ENCODE data around the gene PNPLA7.
"Not testable (repeated sequence)": the region's sequence is repeated elsewhere in the genome, so short reads cannot be mapped to it uniquely, and the experiment has no call there.

PNPLA7 gene

DNA sequence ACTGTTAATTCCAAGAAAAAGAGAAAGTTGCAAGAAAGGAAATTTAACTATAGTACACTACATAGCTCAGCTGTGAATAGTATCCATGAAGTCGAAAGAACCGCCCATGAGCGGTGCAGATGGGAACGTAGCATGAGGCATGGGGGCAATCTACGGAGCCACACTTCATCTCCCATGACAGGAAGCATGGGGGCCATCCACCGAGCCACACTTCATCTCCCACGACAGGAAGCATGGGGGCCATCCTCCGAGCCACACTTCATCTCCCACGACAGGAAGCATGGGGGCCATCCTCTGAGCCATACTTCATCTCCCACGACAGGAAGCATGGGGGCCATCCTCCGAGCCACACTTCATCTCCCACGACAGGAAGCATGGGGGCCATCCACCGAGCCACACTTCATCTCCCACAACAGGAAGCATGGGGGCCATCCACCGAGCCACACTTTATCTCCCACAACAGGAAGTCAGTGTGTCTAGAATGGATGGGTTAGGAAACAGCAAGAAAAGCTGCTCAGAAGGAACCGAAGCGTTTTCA is 13.5 kb downstream of the PNPLA7 start:
- peak in 1 of 2 experiments; percentile 17 for DNase-seq

DNA sequence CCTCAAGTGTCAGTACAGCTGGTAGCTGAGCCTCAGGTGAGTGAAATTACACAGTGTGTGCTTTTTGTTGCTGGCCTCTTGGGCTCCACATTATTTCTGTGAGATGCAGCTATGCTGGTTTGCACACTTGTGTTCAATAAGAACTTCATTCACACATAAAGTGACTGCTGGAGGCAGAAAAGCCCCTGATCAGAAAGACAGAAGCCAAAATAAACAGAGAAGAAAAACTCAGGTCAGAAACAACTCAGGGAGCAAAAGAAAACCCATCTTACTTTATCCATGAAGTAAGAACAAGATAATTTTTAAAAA is 15.1 kb downstream of the PNPLA7 start:
- DNase-seq, result no peak

DNA sequence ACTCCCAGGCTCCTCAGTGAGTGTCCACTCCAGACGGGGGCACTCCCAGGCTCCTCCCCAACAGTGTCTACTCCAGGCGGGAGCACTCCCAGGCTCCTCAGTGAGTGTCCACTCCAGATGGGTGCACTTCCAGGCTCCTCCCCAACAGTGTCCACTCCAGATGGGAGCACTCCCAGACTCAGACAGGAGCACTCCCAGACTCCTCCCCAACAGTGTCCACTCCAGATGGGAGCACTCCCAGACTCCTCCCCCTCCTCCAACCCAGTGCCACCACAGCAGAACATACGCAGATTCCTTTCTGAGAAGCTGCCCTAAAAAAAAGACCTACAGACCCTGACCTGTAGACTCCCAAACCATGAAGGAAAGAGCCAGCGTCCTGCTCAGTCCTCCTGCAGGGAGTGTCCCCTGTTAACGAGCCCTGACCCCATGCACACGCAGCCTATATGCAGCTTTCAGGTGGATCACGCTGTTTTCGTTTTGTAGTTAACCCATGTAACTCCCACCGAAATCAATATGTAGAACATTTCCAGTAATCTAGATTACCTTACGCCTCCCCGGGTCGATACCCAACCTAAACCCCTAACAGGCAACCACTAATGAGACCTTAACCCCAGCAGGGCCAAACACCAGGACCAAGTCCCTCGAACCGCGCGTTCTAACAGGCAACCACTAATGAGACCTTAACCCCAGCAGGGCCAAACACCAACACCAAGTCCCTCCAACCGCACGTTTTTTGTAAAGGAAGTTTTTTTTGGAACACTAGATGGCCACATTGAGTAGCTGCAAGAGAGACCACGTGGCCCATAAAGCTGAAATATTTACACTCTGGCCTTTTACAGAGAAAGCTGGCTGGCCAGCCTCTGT is 15.7 kb downstream of the PNPLA7 start:
- peak; percentile 15 to 27 for DNase-seq

DNA sequence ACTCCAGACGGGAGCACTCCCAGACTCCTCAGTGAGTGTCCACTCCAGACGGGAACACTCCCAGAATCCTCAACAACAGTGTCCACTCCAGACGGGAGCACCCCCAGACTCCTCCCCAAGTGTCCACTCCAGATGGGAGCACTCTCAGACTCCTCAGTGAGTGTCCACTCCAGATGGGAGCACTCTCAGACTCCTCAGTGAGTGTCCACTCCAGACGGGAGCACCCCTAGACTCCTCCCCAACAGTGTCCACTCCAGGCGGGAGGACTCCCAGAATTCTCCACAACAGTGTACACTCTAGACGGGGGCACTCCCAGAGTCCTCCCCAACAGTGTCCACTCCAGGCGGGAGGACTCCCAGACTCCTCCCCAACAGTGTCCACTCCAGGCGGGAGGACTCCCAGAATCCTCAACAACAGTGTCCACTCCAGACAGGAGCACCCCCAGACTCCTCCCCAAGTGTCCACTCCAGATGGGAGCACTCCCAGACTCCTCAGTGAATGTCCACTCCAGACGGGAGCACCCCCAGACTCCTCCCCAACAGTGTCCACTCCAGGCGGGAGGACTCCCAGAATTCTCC is 17.2 kb downstream of the PNPLA7 start:
- not testable (repeated sequence) for DNase-seq

DNA sequence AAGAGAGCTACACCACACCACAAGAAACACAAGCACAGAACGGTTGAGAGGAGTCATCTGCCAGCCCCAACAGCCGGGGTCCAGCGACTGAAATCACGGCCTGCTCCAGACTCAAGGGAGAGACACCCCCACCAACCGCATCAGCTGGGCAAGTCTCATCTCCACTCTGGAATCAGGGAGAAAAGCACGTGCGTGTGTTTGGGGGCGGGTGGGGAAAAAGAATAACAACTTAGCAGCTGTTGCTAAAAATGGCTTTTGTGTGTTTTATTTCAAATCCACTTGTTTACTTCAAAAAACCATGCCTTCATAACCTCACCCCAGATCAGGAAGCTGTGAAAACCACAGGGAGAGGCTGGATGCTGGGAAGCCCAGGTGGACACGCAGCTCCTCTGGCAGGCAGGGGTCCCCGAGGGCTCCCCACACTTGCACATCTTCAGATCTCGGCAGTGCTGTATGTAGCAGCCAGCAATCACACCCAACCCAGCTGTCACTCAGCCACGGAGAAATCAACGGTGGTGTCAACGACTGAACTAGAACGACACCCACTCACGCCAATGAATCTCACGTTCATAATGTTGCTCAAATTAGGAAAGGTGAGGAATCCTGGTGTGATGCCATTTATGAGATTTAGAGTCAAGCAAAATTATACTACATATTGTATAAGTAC is 19.0 kb downstream of the PNPLA7 start:
- no peak for DNase-seq

DNA sequence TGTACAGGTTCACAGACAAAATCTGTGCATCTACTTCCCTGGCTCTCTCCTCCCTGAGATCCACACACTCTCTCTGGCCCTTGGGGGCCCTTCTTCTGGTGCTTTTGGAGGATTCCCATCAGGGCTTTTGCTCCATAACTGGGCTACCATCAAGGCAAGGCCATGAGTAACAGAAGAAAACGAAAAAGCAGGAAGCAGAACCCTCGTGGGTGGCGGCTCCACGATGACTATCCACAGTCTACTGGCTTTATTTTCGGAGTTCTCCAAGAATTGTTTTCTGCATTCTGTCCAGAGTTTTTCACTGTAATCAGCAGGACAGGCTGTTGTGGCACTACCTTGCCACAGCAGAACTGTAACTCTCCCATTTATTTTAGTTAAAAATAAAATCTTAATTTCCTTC is 19.9 kb downstream of the PNPLA7 start:
- DNase-seq, result no peak

DNA sequence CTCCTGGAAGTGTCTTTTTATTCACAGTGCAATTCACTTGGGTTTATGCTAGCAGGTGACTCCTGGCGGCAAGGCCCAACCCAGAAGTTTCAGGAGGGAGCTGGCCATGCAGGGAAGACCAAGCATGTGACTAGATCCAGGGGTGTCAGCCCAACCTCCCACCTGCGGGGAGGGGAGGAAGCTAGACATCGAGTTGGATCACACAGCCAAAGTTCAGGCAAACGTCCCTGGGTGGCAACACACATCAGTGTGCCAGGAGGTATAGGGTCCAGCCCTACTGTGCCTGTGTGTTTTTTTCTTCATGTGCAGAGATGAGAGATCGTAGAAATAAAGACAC is 25.3 kb downstream of the PNPLA7 start:
- no peak for DNase-seq

DNA sequence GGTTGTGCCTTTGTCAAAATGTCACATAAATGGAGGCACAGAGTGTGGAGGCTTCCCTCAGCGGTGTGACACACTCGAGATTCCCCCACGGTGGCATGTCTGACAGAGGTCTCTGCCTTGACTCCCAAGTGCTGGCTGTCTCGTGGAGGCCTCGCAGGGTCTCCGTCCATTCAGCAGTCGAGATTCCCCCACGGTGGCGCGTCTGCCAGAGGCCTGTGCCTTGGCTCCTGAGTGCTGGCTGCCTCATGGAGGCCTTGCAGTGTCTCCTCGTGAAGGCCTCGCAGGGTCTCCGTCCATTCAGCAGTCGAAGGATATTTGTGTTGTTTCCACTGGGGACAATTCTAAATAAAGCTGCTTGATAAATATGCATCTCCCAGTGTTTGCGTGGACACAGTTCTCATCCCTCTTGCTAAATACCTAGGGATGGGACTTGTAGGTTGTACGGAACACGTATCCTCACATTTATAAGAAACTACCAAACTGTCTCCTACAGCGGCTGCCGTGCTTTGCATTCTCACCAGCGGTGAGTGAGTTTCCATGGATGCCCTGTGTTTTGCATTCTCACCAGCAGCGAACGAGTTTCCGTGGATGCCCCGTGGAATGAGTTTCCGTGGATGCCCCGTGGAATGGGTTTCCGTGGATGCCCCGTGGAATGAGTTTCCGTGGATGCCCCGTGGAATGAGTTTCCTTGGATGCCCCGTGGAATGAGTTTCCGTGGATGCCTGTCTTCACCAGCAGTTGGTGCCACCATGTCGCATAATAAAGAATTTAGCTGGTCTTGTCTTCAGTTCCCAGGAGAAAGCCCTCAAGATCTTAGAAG is 25.8 kb downstream of the PNPLA7 start:
- DNase-seq, result no peak

DNA sequence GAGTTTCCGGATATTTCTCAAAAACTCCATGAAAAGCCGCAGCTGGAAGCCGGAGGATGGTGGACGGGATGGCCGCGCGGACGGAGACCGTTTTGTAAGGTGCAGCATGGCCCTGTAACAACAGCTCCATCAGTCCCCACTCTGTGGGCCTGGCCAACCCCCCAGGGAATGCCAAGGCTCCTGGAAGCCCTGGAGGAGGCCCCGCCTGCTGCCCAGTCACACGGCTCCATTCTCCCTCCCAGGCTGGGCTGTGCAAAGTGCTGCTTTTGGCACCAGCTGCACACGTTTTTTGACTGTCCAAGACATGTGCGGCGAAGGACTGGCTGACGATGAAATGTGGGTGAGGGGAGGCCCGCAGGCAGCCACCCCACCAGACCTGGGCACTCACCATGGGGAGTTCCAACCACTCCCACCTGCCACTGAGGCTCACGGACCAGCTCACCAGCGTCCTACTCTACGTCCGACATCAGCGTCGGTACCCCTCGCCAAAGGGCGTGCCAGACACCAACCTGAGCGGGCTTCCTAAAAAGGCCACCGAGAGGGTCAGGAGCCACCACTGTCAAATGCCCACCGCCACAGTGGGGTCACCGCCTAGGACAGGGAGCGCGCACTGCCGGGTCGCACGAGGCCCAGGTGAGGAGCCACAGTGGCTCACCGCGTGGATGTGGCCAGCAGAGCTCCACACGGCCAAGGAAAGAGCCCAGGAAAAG is 27.3 kb downstream of the PNPLA7 start:
- DNase-seq, result no peak

DNA sequence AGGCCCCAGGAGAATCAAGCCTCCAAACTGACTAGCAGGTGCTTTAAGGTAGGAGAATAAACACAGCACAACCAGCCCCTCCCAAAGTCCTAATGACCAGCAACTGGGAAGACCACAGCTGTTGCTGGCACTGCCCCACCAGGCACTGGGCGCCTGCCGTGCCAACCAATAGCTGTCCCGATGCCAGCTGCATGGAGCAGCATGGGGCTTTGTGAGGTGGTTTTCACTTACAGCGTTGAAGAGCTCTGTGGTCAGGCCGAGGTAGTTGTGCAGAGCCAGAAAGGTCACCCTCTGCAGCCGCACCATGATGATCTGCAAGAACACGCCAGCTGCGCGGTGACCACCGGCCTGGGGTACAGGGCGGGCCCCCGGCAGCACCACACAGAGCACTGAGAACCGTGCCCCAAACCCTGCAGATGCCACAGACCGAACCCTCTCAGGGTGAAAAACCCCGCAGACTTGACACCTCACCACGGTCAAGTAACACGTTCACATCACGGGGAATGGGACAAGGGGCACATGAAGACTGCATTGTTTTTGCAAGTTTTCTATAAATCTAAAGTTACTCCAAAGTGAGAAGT is 28.7 kb downstream of the PNPLA7 start:
- DNase-seq, result no peak

DNA sequence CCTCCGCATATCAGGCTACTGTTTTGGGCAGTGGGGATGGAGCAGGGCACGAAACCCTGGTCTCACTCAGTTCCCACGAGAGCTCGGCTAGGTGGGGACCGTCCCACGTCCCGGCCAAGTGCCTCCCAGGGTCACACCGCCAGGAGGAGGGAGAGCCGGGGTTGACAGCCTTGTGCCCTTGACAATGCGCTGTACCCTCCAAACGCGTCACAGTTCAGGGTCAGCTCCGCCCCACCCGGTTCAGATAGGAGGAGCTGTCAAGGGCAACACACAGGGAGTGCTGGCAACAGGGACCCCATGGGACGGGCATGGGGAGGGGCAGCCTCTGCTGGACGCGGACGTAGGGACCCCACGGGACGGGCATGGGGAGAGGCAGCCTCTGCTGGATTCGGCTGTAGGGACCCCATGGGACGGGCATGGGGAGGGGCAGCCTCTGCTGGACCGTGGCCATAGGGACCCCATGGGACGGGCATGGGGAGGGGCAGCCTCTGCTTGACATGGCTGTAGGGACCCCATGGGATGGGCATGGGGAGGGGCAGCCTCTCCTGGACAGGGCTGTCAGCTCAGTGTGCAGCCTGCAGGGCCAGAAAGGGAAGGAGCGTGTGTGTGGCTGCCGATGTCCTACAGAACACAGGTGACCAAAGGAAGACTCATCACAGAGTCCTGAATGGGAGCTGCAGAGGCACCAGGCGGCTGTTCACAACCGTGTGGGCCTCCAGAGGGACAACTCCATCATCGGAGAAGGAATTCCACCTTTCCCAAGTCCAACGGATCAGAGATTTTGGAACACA is 29.4 kb downstream of the PNPLA7 start:
- DNase-seq, result no peak

DNA sequence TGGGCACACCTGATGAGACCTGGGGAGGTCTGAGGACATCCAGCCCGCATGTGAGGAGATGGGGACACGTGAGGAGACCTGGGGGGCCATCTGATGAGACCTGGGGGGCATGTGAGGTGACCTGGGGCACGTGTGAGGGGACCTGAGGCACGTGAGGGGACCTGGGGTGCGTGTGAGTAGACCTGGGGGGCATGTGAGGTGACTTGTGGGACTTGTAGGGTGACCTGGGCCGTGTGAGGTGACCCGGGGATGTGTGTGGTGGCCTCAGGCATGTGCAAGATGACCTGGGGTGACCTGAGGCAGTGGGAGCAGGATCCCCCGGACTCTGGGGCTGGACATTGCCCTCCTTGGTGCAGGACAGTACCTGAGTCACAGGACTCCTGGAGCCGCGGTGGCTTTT is 30.6 kb downstream of the PNPLA7 start:
- DNase-seq, result no peak

DNA sequence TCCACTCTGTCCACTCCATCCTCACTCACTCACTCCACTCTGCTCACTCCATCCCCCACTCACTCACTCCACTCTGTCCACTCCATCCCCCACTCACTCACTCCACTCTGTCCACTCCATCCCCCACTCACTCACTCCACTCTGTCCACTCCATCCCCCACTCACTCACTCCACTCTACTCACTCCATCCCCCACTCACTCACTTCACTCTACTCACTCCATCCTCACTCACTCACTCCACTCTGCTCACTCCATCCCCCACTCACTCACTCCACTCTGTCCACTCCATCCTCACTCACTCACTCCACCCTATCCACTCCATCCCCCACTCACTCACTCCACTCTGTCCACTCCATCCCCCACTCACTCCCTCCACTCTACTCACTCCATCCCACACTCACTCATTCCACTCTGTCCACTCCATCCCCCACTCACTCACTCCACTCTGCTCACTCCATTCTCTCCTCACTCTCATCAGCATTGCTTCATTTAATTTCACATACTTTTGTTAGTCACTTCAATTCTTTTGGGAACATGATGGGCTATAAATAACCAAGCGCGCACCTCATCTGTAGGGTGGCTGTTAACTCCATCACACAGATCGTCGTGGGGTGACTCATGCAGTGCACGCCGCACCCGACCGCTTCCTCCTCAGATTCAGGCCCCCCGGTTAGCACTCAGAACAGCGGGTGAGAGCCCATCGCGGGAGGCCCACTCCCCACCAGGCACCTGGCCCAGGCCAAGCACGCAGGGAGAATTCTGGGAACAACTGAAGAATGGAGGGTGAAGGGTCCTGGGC is 31.3 kb downstream of the PNPLA7 start:
- not testable (repeated sequence) for DNase-seq

DNA sequence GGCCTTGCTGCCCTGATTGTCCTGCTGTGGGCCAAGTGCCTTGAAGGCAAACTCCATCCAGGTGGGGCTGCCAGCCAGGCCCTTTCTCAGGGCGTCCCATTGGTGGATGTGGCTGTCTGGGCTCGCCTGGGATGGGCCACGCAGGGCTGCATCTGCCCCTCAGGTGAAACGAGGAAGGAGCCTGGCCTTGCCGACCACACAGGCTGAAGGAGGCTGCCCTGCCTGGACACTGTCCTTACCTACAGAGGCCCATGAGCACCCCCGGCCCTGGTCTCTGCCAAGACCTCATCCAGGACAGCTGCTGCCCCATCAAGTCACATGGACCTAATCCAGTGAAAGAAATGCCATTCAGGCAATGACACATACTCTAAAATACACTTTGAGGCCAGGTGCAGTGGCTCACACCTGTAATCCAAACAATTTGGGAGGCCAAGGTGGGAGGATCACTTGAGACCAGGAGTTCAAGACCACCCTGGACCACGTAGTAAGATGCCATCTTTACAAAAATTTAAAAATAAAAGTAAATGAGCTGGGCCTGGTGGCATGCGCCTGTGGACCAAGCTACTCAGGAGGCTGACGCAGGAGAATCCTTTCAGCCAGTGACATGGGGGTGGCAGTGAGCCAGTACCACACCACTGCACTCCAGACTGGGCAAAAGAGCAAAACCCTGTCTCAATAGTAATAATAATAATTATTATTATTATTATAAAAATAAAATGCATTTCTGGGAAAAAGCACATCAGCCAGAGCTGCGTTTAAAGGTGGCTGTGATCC is 33.9 kb downstream of the PNPLA7 start:
- DNase-seq, result no peak

DNA sequence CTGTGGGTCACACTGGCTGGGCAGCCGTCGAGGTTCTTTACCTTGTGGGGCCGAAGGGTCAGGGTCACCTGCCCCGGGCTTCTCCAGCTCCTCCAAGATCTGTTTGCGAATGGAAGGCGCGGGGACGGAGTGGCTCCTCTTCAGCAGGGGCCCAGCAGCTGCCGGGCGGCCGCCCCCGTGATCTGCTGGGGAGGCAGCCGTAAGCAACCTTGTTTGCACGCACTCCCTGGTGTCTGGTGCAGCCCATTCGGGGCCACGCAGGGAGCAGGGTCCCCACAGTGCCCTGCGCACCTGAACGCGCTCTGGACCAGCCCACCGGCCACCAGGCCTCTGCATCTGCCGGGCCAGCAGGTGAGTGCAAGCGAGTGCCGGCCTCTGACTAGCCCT is 34.9 kb downstream of the PNPLA7 start:
- DNase-seq, result no peak

DNA sequence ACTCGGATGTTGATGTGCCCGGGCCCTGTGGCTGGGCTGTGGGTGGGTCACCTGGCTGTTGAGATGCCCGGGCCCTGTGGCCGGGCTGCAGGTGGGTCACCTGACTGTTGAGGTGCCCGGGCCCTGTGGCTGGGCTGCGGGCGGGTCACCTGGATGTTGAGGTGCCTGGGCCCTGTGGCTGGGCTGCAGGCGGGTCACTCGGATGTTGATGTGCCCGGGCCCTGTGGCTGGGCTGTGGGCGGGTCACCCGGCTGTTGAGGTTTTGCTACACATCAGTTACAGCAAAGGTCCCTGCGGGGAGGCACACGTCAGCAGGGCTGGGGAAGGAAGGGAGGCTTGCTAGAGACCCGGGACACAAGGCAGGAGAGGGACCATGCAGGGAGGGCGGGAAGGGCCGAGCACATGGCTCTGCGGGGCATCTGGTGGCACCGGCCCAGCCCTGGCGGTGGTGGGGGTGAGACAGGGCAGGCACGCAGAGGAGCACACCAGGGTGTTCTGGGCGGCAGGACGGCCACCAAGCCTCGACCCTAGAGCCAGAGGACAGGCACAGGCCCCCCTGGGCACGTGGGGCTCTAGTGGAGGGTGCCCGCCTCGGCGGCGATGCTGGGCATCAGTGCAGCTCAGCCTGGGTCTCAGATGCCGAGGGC is 35.4 kb downstream of the PNPLA7 start:
- no peak for DNase-seq

DNA sequence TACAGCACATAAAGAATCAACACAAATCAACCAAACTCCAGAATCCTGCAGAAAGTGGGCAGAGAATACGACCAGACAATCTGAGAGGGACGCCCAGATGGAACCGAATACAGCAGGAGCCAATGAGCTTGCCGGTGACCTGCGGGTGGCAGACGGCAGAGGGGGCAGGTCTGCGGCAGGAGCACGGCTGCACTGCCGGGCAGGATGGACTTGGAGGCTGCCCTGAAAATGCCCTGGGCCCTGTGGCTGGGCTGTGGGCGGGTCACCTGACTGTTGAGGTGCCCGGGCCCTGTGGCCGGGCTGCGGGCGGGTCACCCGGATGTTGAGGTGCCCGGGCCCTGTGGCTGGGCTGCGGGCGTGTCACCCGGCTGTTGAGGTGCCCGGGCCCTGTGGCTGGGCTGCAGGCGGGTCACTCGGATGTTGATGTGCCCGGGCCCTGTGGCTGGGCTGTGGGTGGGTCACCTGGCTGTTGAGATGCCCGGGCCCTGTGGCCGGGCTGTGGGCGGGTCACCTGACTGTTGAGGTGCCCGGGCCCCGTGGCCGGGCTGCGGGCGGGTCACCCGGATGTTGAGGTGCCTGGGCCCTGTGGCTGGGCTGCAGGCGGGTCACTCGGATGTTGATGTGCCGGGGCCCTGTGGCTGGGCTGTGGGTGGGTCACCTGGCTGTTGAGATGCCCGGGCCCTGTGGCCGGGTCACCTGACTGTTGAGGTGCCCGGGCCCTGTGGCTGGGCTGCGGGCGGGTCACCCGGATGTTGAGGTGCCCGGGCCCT is 36.2 kb downstream of the PNPLA7 start:
- not testable (repeated sequence) for DNase-seq

DNA sequence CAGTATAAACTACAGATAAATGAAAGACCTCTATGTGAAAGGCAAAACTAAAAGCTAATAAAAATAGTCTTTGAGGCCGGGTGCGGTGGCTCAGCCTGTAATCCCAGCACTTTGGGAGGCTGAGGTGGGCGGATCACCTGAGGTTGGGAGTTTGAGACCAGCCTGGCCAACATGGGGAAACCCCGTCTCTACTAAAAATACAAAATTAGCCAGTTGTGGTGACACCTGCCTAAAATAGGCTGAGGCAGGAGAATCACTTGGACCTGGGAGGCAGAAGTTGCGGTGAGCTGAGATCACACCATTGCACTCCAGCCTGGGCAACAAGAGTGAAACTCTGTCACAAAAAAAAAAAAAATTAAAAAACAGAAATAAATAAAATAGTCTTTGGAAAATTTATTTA is 37.1 kb downstream of the PNPLA7 start:
- DNase-seq, result not testable (repeated sequence)

Measured in activated CD4-positive, alpha-beta T cell treated with anti-CD3 and anti-CD28 coated beads, Interleukin-2, amount 50 U/mL, for 48 hours (primary cell).